Measurements from ENCODE around the gene MACROD2. TPM values are rescaled to one million over a fixed set of nuclear protein-coding genes. Genes with fewer than 3 reads are reported as not detected.

Gene MACROD2
- total RNA-seq, 4 donors from 2014 or later: 2.9 to 11.3 (median 8.0) TPM

DNA sequence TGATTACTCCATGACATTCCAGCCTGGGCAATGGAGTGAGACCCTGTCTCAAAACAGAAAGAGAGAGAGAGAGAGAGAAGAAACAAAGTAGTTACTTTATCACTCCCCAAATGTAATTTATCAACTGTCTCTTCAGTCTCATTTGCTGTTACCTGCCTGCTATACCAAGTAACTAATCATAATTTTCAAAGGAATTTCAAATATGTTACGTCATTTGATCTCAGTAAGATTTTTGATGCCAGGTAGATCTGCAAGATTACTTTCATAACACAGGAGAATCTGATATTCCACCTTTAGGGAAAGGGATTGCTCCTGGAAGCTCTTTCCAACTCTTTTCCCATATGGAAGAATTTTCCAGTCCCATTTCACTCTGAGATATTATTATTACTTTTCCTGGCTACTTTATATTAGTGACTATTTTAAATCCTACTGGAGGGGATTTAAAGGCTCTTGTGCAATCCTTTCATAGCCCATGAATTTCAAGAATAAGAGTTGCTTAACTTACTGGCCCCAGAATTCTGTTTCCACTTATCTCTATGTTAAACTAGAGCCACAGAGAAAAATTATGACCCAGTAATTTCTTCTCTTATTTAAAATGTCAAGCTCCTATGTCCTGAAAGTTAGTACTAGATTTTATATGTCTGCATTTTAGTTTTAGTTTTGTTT, 732.3 kb downstream of the MACROD2 start:
- no peak for TF ChIP-seq CTCF (IDR thresholded peaks at IDR 0.05; ENCODE audit: low read depth)

- no peak for TF ChIP-seq CTCF (IDR thresholded peaks at IDR 0.05; ENCODE audit: low read depth)
Measured at GRCh38 chr20:14729390-14729789, 734.1 kb downstream of the MACROD2 start.

GRCh38 chr20:14732343-14732742, 737.0 kb downstream of the MACROD2 start:
- TF ChIP-seq CTCF (IDR thresholded peaks at IDR 0.05; ENCODE audit: low read depth): no peak

- TF ChIP-seq CTCF (IDR thresholded peaks at IDR 0.05; ENCODE audit: low read depth): no peak
Measured at GRCh38 chr20:14732996-14733395, 737.7 kb downstream of the MACROD2 start.

- TF ChIP-seq CTCF (IDR thresholded peaks at IDR 0.05; ENCODE audit: low read depth): no peak
Measured at GRCh38 chr20:14740380-14740779, 745.1 kb downstream of the MACROD2 start.

DNA sequence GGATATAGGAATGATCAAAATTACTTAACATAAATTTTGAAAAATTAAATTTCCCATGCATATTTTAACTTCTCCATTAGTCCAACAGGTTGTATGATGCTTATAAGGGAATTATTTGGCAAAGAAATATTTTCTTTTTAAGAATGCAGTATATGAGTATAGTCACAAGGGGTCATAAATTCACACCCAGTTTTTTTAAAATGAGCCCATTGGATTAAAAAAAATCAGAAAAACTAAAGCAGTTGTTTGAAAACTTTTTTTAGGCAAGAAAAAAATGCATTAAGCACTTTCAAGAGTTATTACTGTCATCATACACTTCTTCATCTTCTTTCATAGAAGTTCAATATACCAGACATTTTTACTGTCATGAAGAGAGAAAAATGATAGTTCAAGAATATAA, 746.3 kb downstream of the MACROD2 start:
- TF ChIP-seq CTCF (IDR thresholded peaks at IDR 0.05; ENCODE audit: low read depth): no peak

- TF ChIP-seq CTCF (IDR thresholded peaks at IDR 0.05; ENCODE audit: low read depth): no peak
Measured at GRCh38 chr20:14744723-14745122, 749.4 kb downstream of the MACROD2 start.

Data from subcutaneous adipose tissue (tissue), 4 donors.